Panc1 (cell line): ENCODE measurements around the gene TEAD2.

Experiments used
- CTCF ChIP-seq: fragments of 450-650 bp; IDR thresholded peaks from 2 replicates; pipeline ENCODE4 v1.5.1; 2017; ENCODE audit warnings: mild to moderate bottlenecking
- POLR2AphosphoS5 ChIP-seq: IDR thresholded peaks from 2 replicates; pipeline ENCODE4 v1.6.1; 2012; ENCODE audit warnings: mild to moderate bottlenecking, low read depth, low read length, moderate library complexity
- REST ChIP-seq, 2 experiments: IDR thresholded peaks; 2 replicates each; pipeline ENCODE4 v1.6.1; 2011 to 2012; ENCODE audit warnings: low read depth in 2 of 2, control low read depth in 1 of 2, low read length in 1 of 2, mild to moderate bottlenecking in 1 of 2, moderate library complexity in 1 of 2; ENCODE audit not compliant: insufficient read depth in 1 of 2

- no peak for TF ChIP-seq CTCF
- TF ChIP-seq REST (IDR thresholded peaks at IDR 0.05; ENCODE audit: insufficient read depth in 1 of 2, low read depth in 2 of 2, low read length in 1 of 2) = no peak
- TF ChIP-seq POLR2AphosphoS5 = no peak
These were observed 46.7 kb upstream of the TEAD2 start for GRCh38 chr19:49408816-49409440.
